CD4-positive, alpha-beta T cell treated with Interleukin-17A for 1 hour (primary cell): ENCODE data around the gene ATG9A.
A peak's percentile ranks its signal among the peaks of the same experiment; 100 is the strongest.

Source experiments
- DNase-seq: peaks from one replicate; pipeline ENCODE4 v3.0.0-alpha.2; 2020

Gene ATG9A

DNA sequence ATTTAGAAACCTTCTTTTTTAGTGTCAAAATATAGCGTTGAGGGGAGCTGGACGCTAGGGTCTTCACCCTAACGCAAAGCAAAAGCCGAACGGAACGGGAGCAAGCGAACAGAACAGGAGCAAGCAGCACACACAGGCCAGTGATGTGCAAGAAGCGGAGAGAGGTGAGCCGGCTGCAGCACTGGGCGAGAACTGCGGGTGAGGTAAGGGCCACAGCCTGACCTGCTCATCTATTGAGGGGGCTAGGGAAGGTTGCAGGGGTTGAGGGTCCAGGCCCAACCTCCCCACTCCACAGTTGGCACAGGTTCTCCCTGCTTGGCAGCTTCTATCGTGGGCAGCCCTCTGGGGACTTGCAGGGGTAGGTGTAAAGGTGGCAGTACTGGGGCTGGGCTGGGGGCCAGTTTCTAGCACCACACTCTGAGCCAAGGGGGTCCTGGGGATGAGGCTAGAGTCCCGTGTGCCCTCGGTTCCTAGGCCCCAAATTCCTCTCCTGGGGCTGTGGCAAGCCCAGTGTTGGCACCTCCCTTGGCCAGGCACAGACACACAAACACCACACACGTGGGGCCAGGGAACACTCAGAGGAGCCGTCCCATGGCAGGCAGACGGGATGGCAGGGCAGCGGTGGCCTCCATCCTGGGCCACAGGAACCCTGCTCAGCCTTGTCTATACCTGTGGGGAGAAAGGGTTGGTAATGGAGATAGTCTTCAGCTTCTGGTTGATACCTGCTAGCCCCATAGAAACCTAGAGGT lies 9.5 kb downstream of the ATG9A start:
- no peak for DNase-seq

DNA sequence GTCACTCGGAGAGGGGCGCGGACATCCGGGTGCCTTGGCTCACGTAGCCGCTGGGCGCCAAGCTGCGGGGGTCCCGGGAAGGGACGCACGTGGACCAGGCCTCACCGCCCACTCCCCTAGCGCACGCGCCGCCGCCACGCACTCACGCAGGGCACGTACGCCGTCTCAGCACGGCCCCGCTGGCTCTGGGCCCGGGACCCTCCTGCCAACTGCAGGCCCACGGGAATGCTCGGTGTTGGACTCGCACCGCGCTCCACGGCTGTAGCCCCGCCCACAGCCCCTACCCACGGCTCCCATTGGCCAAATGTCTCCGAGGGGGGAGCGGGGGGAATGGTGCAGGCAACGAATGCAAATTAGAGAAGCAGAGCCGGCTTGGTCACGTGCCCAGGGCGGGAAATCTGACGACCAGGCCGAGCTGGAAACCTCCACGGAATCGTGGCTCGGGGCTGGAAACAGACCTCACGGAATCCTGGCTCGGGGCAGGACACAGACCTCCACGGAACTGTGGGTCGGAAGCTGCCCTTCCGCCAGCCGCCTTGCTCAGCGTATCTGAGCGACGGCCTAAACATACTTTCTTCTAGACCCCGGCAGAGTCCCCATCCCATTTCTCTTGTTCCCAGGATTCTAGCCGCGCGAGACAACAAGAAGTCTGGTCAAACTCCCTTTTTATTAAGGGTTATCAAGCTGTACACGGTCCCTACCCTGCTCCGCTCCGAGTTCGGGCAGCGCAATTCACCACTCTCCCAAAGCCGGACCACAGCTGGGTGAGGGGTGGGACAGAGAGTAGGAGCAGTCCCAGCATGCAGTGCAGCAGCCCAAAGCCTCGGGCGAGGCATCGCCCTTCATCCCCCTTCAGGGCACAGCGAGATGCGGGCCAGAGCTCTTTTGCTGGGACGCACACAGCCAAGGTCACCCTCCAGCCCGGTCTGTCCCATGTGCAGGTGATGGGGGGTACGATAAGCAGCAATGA lies 10.4 kb downstream of the ATG9A start, which contains the start of gene ABCB6:
ABCB6 (minus strand) TSS at position 227 of the 970 bp plus-strand sequence. CDS start 285 bp downstream, outside the sequence.
- peak; percentile 91 for DNase-seq

DNA sequence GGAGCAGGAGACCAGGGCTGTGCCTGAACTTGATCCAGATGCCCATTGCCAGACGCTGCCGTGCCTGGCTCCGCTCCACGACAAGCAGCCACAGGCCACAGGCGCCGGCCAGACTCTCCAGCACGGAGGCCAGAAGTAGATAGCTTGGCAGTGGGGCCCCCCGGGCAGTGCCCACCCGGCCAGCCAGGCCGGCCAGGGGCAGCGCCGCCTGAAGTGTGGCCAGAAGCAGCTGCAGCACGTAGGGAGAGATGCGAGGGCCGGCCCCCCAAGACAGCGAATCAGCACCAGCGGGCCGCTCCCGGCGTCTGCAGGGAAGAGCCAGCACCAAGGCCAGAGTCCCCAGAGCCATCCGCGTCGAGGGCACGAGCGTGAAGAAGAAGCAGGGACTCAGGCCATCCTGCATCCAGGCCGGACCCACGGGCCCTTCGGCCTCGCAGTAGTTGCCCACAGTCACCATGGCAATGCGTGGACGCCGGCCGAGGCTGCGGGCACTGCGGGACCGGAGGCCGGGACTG lies 11.2 kb downstream of the ATG9A start:
- DNase-seq = no peak

DNA sequence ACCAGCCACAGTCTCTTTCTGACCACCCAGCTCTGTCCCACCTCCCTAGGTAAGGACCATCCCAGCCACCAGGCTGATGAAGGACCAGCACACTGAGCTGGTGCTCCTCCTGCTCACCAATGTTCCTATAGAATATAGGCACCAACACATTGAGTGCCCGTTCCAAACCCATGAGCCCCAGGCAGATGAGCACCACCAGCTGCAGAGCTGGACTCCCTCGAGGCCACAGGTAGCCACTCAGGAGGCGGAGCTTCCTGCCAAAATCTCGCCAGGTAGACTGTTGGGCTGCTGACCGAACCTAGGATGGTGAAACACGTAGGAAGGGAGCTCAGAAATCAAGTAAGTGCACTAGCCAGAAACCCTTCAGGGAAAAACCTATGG lies 12.9 kb downstream of the ATG9A start:
- DNase-seq = no peak

DNA sequence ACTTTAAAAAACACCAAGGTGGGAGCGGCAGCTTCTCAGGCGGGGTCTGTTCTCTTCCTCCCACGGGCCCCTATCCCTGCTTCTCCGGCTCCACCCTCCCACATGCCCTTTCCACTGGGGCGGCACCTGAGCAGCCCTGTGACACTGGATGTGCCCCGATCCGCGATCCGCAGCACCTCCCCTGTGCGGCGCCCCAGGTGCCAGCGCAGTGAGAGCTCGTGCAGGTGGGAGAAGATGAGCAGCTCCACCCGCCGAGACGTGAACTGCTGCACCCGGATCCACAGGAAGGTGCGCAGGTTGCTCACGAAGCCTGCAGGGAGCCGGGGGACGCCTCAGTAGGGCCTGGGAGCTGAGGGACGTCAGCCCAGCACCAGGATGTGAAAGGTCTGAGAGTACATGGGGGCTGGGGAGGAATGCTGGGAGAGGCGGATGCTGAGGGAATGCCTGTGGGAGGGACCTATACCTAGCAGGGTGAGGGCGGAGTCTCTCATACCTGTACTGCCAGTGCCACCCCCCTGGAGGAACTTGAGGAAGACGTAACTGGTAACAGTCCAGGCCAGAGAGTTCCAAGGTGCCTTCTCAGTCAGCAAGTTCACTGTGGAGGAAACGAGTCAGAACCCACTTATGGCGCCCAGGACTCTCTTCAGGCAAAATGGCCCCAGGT lies 13.4 kb downstream of the ATG9A start:
- DNase-seq = no peak

DNA sequence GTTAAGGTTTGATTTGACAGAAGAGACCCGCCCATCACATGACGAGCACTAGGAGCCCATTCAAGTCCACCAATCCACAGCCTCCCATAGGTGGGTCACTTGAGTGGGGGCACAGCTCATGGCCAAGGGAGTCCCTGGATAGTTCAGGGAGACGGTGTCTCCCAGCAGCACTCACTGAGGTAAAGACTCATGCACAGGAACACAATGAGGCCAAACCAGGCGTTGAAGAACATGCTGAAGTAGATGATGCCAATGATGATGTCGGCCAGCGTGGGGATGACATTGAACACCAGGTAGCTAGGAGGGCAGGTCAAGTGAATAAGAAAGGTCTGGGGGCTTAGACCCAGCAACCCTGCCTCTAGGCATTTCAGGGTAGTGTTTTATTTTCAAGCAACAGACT lies 14.7 kb downstream of the ATG9A start:
- no peak for DNase-seq

DNA sequence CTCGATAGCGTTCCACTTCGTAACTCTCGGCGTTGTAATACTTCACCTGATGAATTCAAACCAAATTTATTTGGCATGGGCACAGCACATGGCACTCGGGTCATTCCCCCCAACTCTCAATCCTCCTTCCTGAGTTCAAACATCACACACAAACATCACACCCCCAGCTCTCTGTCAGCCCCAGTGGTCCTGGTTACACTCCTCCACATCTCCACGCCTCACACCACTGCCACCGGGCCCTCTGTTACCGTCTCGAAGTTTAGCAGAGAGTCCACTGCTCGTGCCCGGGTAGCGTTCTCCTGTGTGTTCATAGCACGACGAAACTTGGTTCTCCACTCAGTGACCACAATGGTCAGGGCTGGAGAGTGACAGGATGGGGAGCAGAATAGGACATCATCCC lies 15.3 kb downstream of the ATG9A start:
- no peak for DNase-seq

DNA sequence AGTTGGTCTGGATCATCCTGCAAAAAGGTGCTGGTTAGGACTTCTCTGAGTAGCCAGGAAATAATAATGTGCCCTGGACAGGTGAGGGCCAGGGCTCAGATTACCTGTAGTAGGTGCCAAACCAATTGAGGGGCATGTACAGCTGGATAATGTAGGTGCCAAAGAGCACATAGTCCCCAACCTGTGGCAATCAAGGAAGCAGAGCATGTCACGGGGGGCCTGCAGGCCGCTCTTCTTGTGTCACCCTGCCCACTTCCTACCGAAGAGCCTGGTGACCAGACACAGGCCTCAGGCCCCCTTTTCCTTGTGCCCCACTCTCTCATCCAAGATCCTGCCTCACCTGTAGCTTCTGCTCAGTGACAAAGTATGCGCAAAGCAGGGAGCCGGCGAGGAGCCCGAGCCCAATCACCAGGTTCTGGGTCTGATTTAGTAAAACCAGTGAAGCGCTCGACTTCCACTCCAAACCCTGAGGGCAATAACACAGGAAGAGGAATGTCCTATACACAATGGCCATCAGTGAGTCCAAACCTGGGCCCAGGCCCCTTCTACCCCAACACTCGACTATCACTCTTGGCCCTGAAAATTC lies 15.9 kb downstream of the ATG9A start:
- DNase-seq = no peak

DNA sequence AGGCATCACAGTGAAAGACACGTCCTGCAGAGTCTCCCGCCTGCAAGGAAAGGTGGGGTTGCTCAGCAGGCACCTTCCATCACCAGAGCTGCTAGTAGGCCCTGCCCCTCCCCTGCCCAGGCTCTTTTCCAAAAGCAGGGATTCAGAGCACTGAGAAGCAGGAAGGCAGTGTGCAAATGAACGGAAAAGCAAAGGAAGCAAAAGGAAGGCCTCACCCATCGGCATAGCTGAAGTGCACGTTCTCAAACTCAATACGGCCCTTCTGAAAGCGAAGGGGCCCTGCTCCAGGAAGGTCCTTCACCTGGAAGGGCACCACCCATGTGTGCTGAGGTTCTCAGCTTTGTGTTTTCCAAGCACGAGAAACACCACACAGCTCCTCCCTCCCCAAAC lies 16.4 kb downstream of the ATG9A start:
- DNase-seq = no peak

DNA sequence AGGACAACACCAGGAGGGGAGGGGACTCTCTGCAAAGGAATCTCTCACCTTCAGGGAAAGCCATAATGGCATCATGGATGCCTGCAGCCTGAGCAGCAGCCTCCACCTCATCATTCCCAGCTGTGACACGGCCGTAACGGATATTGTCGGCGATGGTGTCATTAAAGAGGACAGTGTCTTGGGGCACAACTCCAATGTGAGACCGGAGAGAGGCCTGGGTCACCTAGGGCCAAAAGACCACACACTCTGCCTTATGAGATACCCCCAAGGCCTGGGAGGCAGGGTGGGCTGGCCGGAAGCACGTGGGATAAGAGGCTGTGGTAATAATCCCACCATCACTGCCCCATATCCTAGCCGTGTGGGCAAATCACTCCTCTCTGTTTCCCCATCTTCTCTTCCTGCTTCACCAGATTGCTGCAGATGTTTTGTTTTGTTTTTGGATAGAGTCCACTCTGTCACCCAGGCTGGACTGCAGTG lies 18.5 kb downstream of the ATG9A start:
- no peak for DNase-seq

DNA sequence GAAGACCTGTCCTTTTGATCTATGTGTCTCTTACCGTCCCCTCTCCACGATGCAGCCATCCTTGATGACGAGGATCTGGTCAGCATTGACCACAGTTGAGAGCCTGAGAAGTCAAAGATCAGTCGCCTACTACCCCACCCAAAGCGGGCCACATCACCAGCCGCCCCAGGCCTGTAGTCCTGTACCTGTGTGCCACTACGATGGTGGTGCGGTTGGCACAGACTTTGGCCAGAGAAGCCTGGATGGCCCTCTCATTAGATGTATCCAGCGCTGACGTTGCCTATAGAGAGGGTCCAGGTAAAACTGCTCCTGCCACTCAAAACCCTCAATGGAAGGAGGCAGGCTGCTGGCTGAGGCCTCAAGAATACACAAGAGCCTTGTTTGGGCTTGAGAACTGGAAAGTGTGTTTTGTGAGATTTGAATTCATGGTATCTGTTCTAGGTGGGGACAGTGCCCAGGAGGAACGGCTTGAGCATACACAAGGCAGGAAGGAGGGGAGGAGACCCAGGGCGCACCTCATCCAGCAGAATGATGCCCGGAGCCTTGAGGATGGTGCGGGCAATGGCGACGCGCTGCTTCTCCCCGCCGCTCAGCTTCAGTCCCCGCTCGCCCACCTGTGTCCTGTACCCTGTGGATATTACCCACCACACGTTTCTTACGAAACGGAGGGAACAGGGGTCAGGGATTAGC lies 19.1 kb downstream of the ATG9A start:
- DNase-seq = no peak

DNA sequence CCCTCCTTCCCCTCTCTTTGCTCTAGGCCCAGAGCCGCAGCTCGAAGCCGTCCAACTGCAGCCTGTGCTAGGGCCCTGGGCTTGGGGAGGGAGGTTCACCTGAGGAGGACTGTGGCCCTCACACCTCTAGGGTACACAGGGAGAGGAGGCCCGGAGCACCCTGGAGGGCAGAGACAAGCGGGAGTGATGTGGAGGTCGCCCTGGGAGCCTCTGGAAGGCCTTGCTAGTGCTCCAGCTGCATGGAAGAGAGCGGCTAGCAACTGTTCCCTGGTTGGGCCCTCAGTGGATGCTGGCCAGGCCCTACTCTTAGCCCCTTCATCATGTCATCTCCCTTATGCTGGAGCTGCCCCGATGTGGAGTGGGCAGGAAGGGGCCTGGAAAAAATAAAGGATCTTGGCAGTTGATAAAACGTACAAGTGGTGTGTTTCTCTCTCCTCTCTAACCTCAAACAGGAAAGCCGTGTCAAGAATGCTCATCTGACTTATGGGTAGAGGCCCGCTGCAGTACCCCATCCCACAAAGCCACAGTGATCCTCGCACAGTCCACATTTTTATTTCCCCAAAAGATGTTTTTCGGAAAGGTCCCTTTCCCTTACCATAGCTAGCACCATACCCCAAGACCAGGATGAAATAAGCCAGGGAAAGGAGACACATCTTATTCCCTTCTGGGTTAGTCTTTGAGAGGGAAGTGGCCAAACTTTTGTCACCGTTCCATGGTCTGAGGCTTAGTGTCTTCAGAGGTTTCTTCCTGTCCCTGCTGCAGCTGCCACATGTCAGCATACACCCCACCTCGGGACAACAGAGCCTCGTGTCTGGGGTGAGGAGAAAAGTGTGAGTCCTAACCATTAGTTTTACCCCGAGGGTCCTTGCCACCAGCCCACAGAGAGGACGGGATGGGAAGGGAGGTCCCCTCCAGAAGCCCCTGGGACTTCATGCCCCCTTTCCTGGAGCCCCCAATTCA lies 19.9 kb downstream of the ATG9A start:
- no peak for DNase-seq

DNA sequence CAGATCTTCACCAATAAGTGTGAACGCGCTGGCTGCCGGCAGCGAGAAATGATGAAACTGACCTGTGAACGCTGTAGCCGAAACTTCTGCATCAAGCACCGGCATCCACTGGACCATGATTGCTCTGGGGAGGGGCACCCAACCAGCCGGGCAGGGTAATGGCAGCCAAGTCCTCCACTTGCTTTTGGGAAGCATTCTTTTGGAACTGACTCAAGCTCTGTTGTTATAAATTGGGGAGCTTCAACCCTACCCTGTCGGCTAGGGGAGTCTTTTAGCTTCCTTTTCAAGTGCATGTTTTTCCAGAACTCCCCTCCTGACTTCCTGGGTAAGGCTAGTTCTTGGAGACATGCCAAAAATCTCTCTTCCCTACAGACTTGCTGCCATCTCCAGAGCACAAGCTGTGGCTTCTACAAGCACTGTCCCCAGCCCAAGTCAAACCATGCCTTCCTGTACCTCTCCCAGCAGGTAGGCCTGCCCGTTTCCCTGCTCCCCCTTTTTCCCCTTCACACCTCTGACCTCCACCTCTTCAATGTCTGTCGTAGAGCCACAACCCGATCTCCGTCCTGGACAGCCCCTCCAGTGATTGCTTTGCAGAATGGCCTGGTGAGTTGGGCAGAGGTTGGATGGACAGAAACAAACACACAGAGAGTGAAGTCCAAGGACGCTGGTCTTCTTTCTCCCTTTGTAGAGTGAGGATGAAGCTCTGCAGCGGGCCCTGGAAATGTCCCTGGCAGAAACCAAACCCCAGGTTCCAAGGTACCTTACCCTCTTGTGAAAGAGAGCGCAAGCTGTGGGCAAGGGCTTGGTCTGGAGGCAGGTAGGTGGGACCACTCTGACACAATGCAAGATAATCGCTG lies 21.3 kb downstream of the ATG9A start:
- DNase-seq = no peak

DNA sequence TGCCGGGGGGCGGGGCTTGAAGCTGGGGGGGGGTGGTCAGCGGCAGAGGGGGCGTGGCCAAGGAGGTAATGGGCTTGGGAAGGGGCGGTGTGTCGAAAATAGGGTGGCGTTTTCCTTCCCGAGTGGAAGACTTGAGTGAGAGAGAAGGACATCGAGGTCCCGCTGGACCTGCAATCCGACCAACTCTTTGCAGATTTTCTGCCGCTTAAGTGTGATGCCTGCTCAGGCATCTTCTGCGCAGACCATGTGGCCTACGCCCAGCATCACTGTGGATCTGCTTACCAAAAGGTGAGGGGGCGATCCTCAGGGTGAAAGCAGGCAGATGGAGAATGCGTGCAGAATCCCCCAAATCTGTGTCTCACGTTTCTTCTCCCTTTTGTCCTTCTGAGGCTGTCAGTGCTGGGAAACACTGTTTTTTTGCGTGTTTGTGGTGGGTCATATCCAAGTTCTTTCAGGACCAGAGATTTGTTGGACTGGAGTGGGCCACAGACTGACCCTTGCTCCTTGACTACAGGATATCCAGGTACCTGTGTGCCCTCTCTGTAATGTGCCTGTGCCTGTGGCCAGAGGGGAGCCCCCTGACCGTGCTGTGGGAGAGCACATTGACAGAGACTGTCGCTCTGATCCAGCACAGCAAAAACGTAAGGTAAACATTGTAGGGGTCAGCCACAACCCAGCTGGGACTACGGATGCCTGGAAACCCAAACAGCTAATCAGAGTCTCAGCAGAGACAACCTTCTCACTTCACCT lies 22.1 kb downstream of the ATG9A start:
- DNase-seq = no peak

DNA sequence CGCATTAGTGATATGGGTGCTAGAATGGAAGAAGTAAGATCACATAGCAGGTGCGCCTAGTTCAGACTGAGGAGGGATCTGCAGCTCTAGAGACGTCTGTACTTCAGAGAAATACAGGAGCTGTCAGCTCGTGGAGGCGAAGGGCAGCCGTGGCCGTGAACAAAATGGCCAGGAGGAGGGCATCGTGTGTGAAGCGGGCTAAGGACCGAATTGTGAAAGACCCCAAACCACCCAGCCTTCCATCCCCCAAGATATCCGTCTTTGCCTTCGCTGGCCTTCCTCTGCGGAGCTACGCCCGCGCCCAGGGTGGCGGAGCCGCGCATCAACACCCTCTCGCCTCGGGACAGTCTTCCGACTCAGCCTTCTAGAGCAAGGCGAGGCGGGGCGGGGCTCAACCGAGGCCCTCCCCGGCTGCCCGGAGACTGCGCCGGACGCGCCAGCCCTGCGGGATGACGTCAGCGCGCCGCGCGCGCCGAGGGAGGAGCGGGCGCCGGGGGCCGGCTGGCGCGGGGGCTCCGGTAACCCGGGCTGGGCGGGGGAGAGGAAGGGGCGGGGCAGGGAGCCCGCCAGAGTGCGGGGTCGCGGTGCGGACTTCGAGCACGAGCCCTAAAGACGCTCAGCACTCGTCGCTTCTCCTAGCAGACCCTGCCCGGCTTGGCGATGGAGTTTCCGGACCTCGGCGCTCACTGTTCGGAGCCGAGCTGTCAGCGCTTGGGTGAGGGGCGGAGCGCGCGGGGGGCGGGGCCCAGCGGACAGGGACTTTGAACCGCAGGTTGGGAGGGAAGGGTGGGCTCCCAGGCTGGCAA lies 22.9 kb downstream of the ATG9A start, which contains the start of gene ZFAND2B:
ZFAND2B (plus strand) TSS at position 455 of the 806 bp plus-strand sequence; CDS start at position 661, 206 bp downstream.
- peak; percentile 94 for DNase-seq

DNA sequence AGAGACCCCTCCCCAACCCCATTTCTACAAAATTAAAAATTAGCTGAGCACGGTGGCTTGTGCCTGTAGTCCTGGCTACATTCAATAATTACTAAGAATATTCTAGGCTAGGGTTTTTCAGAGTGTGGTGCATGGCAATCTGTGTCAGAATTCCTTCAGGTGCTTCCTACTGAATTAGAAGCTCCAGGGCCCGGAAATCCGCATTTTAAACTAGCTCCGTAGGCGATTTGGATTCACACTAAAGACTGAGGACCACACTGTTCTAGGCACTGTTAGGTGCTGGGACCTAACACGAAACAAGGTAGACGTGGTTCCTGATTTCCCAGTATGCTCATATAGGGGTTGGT lies 23.5 kb downstream of the ATG9A start:
- DNase-seq = no peak

DNA sequence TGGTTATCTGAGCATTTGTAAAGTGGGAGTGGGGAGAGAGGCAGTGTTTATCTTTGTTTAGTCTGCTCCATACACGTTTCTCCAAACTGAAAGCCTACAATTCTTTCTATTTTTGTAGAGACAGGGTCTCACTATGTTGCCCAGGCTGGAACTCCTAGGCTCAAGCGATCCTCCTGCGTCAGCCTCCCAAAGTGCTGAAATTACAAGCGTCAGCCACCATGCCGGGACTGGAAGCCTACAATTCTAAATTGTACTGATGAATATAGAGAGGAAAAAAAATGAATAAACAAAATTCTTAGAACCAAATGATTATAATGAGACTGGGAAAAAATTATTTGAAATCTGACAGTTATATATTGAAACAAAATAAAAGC lies 24.3 kb downstream of the ATG9A start:
- no peak for DNase-seq
